GM23338 (cell line): ENCODE measurements around the gene PLEKHG5.

ENCODE experiments used
- CREB1 ChIP-seq: fragments of 250-450 bp; sonication (Bioruptor Pico); IDR thresholded peaks from 2 replicates; pipeline ENCODE4 v1.5.0; 2020; ENCODE audit warnings: low read depth, mild to moderate bottlenecking, moderate library complexity
- EZH2 ChIP-seq: fragments of 200-600 bp; sonication (generic); IDR thresholded peaks from one replicate; pipeline ENCODE4 v1.8.0; 2017; ENCODE audit warnings: antibody characterized with exemption, mild to moderate bottlenecking, low read depth; ENCODE audit not compliant: unreplicated experiment
- EZH2phosphoT487 ChIP-seq: fragments of 200-600 bp; sonication (generic); IDR thresholded peaks from one replicate; pipeline ENCODE4 v1.8.1; 2018; ENCODE audit warnings: antibody characterized with exemption; ENCODE audit not compliant: unreplicated experiment
- NANOG ChIP-seq: IDR thresholded peaks from 2 replicates; pipeline ENCODE4 v1.6.1; 2016; ENCODE audit warnings: antibody characterized with exemption, borderline replicate concordance
- POLR2AphosphoS5 ChIP-seq: IDR thresholded peaks from 2 replicates; pipeline ENCODE4 v1.6.1; 2016; ENCODE audit warnings: antibody characterized with exemption, low read depth
- ZNF114 ChIP-seq: fragments of 250-450 bp; sonication (Bioruptor Pico); IDR thresholded peaks from 2 replicates; pipeline ENCODE4 v1.5.0; 2020; ENCODE audit warnings: mild to moderate bottlenecking, moderate library complexity
- ZNF331 ChIP-seq: fragments of 250-450 bp; sonication (Bioruptor Pico); IDR thresholded peaks from 2 replicates; pipeline ENCODE4 v1.5.0; 2020; ENCODE audit warnings: low read depth, mild to moderate bottlenecking, moderate library complexity
- TF ChIP-seq, protein P1 (sequence below), 2 experiments: fragments of 200-600 bp in 1 of 2; sonication (generic) in 1 of 2; conservative IDR thresholded peaks; 2 replicates each; pipeline versions ENCODE4 v1.5.1 to v1.6.1; 2016 to 2017; ENCODE audit warnings: antibody characterized with exemption in 2 of 2, low read depth in 2 of 2, mild to moderate bottlenecking in 2 of 2, moderate library complexity in 1 of 2
- TF ChIP-seq, protein P2 (sequence below): IDR thresholded peaks from one replicate; pipeline ENCODE4 v1.6.1; 2018; ENCODE audit warnings: antibody characterized with exemption; ENCODE audit not compliant: unreplicated experiment
- TF ChIP-seq, protein P3 (sequence below): IDR thresholded peaks from 2 replicates; pipeline ENCODE4 v1.6.1; 2016; ENCODE audit warnings: antibody characterized with exemption

DNA sequence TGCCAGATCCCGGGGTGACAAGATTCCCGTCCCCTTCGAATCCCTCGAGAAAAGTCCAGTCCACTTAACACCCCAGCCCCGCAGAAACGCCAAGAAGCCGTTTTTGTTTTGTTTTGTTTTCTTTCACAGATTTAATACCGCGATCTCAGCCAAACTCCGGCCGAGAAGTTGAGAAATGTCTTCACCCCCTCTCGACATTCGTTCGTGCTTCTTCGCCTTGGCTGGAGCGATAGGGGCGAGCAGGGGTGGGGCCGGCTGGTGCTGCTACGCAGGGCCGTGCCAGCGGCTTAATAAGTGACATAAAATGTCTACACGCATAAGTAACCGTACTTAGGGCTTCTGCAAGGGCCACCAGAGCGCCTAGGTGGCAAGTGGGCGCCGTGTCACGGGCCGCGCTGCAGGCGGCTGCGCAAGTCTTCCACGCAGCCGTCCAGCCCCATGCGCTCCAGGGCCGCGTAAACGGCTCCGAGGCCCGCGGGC, 30.4 kb downstream of the PLEKHG5 start:
- TF ChIP-seq, protein P1, sequence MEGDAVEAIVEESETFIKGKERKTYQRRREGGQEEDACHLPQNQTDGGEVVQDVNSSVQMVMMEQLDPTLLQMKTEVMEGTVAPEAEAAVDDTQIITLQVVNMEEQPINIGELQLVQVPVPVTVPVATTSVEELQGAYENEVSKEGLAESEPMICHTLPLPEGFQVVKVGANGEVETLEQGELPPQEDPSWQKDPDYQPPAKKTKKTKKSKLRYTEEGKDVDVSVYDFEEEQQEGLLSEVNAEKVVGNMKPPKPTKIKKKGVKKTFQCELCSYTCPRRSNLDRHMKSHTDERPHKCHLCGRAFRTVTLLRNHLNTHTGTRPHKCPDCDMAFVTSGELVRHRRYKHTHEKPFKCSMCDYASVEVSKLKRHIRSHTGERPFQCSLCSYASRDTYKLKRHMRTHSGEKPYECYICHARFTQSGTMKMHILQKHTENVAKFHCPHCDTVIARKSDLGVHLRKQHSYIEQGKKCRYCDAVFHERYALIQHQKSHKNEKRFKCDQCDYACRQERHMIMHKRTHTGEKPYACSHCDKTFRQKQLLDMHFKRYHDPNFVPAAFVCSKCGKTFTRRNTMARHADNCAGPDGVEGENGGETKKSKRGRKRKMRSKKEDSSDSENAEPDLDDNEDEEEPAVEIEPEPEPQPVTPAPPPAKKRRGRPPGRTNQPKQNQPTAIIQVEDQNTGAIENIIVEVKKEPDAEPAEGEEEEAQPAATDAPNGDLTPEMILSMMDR (conservative IDR thresholded peaks at IDR 0.05; ENCODE audit: low read depth in 2 of 2), result no peak
- TF ChIP-seq CREB1 (CRISPR knock-in tag), result no peak
- TF ChIP-seq EZH2phosphoT487, result no peak
- TF ChIP-seq POLR2AphosphoS5, result no peak
- TF ChIP-seq EZH2, result no peak
- TF ChIP-seq NANOG, result no peak
- no peak for TF ChIP-seq ZNF331 (CRISPR knock-in tag)
- TF ChIP-seq, protein P2, sequence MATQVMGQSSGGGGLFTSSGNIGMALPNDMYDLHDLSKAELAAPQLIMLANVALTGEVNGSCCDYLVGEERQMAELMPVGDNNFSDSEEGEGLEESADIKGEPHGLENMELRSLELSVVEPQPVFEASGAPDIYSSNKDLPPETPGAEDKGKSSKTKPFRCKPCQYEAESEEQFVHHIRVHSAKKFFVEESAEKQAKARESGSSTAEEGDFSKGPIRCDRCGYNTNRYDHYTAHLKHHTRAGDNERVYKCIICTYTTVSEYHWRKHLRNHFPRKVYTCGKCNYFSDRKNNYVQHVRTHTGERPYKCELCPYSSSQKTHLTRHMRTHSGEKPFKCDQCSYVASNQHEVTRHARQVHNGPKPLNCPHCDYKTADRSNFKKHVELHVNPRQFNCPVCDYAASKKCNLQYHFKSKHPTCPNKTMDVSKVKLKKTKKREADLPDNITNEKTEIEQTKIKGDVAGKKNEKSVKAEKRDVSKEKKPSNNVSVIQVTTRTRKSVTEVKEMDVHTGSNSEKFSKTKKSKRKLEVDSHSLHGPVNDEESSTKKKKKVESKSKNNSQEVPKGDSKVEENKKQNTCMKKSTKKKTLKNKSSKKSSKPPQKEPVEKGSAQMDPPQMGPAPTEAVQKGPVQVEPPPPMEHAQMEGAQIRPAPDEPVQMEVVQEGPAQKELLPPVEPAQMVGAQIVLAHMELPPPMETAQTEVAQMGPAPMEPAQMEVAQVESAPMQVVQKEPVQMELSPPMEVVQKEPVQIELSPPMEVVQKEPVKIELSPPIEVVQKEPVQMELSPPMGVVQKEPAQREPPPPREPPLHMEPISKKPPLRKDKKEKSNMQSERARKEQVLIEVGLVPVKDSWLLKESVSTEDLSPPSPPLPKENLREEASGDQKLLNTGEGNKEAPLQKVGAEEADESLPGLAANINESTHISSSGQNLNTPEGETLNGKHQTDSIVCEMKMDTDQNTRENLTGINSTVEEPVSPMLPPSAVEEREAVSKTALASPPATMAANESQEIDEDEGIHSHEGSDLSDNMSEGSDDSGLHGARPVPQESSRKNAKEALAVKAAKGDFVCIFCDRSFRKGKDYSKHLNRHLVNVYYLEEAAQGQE, result no peak
- no peak for TF ChIP-seq ZNF114
- TF ChIP-seq, protein P3, sequence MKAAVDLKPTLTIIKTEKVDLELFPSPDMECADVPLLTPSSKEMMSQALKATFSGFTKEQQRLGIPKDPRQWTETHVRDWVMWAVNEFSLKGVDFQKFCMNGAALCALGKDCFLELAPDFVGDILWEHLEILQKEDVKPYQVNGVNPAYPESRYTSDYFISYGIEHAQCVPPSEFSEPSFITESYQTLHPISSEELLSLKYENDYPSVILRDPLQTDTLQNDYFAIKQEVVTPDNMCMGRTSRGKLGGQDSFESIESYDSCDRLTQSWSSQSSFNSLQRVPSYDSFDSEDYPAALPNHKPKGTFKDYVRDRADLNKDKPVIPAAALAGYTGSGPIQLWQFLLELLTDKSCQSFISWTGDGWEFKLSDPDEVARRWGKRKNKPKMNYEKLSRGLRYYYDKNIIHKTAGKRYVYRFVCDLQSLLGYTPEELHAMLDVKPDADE, result no peak
